ENCODE results near the gene SLC9A3.

Gene SLC9A3

DNA sequence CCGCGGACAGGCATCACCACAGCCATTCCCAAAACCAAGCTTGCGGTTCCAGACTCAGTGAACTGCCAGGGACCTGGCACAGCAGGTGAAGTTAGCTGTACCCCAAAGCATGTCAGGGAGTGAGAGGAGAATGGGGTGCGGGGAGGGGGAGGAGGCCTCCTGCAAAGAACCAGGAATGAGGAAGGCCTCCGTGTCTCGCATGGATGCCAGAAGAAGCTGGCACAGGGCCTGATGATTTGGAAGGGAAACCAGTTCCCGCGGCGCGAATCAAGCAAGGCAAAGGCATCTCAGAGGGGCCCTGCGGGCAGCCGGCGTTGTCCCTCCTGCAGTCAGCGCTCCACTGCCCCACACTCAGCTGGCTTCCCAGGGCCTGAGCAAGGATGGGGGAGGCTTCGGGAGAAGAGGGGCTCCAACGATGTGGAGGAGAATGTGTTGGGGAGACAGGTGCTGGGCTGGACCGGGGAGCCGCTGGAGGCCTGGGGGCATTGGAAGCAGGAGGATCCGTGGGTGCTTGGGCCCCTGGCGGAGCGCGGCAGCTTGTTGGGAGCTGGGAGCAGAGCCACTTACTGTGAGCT lies 14.6 kb downstream of the SLC9A3 start:
- TF ChIP-seq TEAD4 (IDR thresholded peaks at IDR 0.05) (peak; percentile 54; the same call in 1 of the 2 replicates), NFIC (IDR thresholded peaks at IDR 0.05) (peak; percentile 82), EGR1 (IDR thresholded peaks at IDR 0.05) (no peak)

DNA sequence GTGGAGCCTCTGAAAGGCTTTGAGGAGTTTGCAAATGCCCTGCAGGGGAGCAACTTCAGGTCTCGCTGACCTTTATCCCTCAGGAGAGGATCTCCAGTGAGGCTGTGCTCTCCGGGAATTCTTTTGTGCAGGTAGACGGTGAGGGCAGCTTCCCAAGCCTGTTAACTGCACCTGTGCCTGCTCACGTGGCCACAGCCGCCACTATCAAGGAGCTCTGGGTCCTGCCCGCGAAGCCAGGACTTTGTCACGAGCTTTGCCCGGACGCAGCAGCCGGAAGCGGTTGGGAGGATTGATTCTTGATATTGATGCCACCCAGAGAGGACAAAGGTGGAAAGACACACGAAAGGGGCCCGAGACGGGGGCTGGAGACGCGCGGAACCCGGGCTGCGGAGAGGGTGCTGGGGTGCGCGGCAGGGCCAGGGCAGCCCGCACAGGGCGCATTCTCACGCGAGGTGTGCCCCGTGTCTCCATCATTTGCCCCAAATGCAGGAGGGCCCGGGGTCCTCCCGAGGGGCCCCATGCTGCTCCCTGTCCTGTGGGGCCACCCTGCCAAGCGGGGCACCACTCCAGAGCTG lies 18.2 kb downstream of the SLC9A3 start:
- TF ChIP-seq, protein P1, sequence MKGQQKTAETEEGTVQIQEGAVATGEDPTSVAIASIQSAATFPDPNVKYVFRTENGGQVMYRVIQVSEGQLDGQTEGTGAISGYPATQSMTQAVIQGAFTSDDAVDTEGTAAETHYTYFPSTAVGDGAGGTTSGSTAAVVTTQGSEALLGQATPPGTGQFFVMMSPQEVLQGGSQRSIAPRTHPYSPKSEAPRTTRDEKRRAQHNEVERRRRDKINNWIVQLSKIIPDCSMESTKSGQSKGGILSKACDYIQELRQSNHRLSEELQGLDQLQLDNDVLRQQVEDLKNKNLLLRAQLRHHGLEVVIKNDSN (IDR thresholded peaks at IDR 0.05): peak; percentile 85
- TF ChIP-seq NFIC (IDR thresholded peaks at IDR 0.05): no peak
- TF ChIP-seq, protein P2, sequence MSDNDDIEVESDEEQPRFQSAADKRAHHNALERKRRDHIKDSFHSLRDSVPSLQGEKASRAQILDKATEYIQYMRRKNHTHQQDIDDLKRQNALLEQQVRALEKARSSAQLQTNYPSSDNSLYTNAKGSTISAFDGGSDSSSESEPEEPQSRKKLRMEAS (IDR thresholded peaks at IDR 0.05): peak; percentile 97

DNA sequence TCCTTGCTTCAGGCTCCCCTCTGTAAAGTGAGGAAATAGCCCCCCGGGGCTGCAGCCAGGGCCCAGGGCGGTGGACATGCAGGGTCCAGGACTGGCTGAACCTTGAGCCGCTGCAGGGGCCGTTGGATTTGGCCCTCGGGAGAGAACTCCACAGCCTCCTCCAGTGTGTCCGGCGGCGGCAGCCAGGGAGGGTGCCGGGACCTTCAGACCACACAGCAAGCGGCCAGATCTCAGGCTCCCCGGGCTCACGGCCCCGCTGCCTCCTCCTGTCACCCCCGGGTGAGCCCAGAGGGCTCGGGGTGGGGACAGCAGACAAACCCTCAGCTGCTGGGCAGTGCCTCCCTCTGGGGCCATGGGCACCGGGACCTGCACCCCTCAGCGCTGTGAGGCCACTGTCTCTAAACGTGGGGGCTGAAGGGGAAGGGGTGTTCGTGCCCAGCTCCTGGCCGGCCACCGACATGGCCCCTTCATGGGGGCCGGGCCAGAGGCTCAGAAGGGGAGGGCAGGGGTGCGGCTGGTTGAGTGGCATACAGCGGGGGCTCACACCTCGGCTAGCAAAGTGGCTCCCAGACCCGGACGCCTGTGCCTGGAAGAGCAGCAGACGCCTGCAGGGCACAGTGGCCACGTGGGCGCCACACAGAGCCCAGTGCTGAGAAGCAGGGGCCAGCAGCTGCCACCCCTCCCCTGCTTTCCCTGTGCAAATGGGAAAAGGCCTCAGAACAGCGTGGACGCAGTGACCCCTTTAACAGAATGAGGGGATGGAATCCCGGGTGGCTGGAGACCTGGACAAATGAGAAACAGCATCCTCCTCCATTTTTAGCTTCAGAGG lies 19.7 kb downstream of the SLC9A3 start:
- no peak for TF ChIP-seq NFIC (IDR thresholded peaks at IDR 0.05)
- TF ChIP-seq, protein P1 (IDR thresholded peaks at IDR 0.05): 0 out of 2 replicates have a peak, but pooled peaks have one; percentile 37

DNA sequence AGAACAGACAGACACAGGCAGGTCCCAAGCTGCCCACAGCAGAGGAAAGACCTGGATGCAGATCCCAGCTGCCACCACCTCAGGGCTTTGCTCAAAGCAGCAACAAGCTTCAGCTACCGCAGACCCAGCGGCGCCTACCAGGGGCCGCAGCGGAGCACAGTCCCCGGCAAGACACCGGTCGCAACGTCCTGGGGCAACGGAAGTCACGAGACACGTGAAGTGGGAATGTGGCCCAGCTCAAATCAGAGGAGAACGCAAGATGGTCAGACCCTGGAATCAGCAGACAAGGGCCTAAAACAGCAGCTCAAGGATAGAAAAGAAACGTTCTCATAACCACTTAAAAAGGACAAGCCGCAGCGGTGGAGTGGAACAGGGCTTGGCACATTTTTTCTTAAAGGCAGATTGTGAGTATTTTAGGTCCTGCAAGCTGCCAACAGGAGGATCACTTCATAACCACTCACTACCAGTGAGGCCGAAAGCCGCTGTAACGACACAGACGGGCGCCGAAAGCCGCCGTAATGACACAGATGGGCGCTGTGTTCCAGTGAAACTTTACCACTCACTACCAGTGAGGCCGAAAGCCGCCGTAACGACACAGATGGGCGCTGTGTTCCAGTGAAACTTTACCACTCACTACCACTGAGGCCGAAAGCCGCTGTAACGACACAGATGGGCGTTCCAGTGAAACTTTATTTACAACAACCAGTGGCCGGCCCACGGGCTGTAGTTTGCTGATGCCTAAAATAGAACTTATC lies 21.7 kb downstream of the SLC9A3 start:
- TF ChIP-seq, protein P2 (IDR thresholded peaks at IDR 0.05): no peak
- TF ChIP-seq, protein P3, sequence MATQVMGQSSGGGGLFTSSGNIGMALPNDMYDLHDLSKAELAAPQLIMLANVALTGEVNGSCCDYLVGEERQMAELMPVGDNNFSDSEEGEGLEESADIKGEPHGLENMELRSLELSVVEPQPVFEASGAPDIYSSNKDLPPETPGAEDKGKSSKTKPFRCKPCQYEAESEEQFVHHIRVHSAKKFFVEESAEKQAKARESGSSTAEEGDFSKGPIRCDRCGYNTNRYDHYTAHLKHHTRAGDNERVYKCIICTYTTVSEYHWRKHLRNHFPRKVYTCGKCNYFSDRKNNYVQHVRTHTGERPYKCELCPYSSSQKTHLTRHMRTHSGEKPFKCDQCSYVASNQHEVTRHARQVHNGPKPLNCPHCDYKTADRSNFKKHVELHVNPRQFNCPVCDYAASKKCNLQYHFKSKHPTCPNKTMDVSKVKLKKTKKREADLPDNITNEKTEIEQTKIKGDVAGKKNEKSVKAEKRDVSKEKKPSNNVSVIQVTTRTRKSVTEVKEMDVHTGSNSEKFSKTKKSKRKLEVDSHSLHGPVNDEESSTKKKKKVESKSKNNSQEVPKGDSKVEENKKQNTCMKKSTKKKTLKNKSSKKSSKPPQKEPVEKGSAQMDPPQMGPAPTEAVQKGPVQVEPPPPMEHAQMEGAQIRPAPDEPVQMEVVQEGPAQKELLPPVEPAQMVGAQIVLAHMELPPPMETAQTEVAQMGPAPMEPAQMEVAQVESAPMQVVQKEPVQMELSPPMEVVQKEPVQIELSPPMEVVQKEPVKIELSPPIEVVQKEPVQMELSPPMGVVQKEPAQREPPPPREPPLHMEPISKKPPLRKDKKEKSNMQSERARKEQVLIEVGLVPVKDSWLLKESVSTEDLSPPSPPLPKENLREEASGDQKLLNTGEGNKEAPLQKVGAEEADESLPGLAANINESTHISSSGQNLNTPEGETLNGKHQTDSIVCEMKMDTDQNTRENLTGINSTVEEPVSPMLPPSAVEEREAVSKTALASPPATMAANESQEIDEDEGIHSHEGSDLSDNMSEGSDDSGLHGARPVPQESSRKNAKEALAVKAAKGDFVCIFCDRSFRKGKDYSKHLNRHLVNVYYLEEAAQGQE (IDR thresholded peaks at IDR 0.05; ENCODE audit: low read depth): no peak
- TF ChIP-seq CEBPB (IDR thresholded peaks at IDR 0.05) (no peak), EP300 (IDR thresholded peaks at IDR 0.05; ENCODE audit: borderline replicate concordance) (no peak), TCF12 (IDR thresholded peaks at IDR 0.05; ENCODE audit: low read depth) (no peak), RAD21 (IDR thresholded peaks at IDR 0.05; ENCODE audit: low read depth) (no peak), ZBTB7A (IDR thresholded peaks at IDR 0.05; ENCODE audit: low read depth) (no peak), TAF1 (IDR thresholded peaks at IDR 0.05; ENCODE audit: low read depth) (no peak), FOXM1 (IDR thresholded peaks at IDR 0.05; ENCODE audit: borderline replicate concordance, low read depth) (no peak), NFIC (IDR thresholded peaks at IDR 0.05) (no peak), CREB1 (IDR thresholded peaks at IDR 0.05; ENCODE audit: low read depth) (no peak), EGR1 (IDR thresholded peaks at IDR 0.05) (no peak), TEAD4 (IDR thresholded peaks at IDR 0.05) (no peak), YY1 (IDR thresholded peaks at IDR 0.05; ENCODE audit: low read depth) (no peak)
- TF ChIP-seq, protein P1 (IDR thresholded peaks at IDR 0.05): no peak

DNA sequence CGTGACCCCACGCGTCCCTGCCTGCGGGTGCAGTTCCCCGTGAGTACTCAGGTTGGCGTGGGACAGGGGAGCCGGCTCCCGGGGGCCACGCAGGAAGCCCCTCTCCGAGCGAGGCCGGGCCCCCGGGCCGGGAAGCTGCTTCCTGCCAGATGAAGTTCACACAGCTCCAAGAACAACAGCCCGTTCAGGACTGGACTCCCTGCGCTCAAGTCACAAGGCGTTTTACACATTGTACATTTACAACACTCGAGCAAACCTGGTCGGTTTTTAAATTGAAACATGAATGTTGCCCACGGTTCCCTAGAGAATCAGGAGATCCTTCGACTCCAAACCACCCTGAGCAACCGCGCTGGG lies 22.4 kb downstream of the SLC9A3 start:
- TF ChIP-seq EGR1 (IDR thresholded peaks at IDR 0.05): no peak

DNA sequence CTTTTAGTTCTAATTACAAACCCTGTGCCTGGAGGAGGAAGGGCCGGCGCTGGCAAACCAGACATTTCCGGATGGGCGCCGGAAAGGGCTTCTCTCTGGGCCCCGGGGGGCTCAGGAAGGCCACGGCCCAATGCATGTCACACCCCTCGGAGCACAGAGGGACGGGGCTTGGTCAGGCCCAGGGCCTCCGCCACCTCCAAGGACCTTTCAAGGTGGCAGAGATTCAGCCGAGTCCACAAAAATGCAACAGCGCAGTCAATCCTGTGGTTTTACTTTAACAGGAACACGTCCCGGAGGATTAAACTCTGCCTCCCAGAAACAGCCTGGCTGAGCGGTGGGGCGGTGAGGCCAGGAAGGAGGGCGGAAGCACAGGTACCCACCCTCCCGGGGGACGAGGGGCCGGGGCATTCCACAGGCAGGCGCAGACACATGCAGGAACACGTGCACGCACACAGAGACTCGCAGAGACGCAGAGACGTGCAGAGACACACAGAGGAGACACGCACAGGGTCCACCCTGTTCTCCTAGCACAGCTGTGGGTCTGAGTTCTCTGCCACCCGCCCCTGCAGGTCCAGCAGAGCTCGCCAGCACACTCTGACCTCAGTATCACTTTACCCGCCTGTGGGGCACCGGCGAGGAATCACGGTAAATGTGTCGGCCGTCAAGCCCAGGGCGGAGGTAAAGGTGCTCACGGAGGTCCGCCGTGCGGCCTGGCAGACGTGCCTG lies 23.0 kb downstream of the SLC9A3 start:
- TF ChIP-seq TEAD4 (IDR thresholded peaks at IDR 0.05): no peak
- TF ChIP-seq ZBTB7A (IDR thresholded peaks at IDR 0.05; ENCODE audit: low read depth): no peak
- TF ChIP-seq, protein P1 (IDR thresholded peaks at IDR 0.05): no peak
- TF ChIP-seq EGR1 (IDR thresholded peaks at IDR 0.05): no peak
- TF ChIP-seq TCF12 (IDR thresholded peaks at IDR 0.05; ENCODE audit: low read depth): no peak
- TF ChIP-seq TAF1 (IDR thresholded peaks at IDR 0.05; ENCODE audit: low read depth): no peak
- TF ChIP-seq, protein P3 (IDR thresholded peaks at IDR 0.05; ENCODE audit: low read depth): no peak
- no peak for TF ChIP-seq FOXM1 (IDR thresholded peaks at IDR 0.05; ENCODE audit: borderline replicate concordance, low read depth)
- no peak for TF ChIP-seq CREB1 (IDR thresholded peaks at IDR 0.05; ENCODE audit: low read depth)

Measured in Ishikawa (cell line).